Thyroid gland (tissue), 4 donors: ENCODE data around the gene ATF6. TPM values are rescaled to one million over a fixed set of nuclear protein-coding genes. Genes with fewer than 3 reads are reported as not detected.

Source experiments
- DNase-seq, 2 donors: peaks; one replicate each; pipeline ENCODE4 v3.0.0-alpha.2; 2019
- H3K27ac ChIP-seq, 3 donors: fragments of 200-600 bp; sonication (generic); 1 replicate in 2 of 3; 2 replicates in 1 of 3; pipeline ENCODE4 v1.5.1; 2016 to 2019; ENCODE audit warnings: mild to moderate bottlenecking in 1 of 3, moderate library complexity in 1 of 3
- H3K27me3 ChIP-seq: fragments of 200-600 bp; sonication (generic); one replicate; pipeline ENCODE4 v1.5.1; 2019
- H3K36me3 ChIP-seq, 2 donors: fragments of 200-600 bp; sonication (generic); one replicate each; pipeline ENCODE4 v1.5.1; 2016 to 2019
- H3K4me1 ChIP-seq, 2 donors: fragments of 200-600 bp; sonication (generic); one replicate each; pipeline ENCODE4 v1.5.1; 2017 to 2019
- H3K4me3 ChIP-seq, 3 donors: fragments of 200-600 bp; sonication (generic); replicated peaks in 1 of 3; 1 replicate in 2 of 3; 2 replicates in 1 of 3; pipeline ENCODE4 v1.5.1; 2016; ENCODE audit warnings: mild to moderate bottlenecking in 1 of 3
- H3K9me3 ChIP-seq: fragments of 200-600 bp; sonication (generic); one replicate; pipeline ENCODE4 v1.5.1; 2017
- CTCF ChIP-seq, 6 experiments: fragments of 200-600 bp in 3 of 6; fragments of 450-650 bp in 3 of 6; sonication (generic) in 3 of 6; IDR thresholded peaks; one replicate each; pipeline ENCODE4 v1.5.1; 2016 to 2019; ENCODE audit warnings: antibody characterized with exemption in 6 of 6, mild to moderate bottlenecking in 2 of 6, inconsistent platforms in 1 of 6, moderate library complexity in 1 of 6
- POLR2A ChIP-seq, 2 donors: fragments of 450-650 bp; IDR thresholded peaks; one replicate each; pipeline ENCODE4 v1.6.1; 2017; ENCODE audit warnings: antibody characterized with exemption in 2 of 2, mild to moderate bottlenecking in 2 of 2, moderate library complexity in 1 of 2
- WGBS, 2 donors: methylation state at CpG; one replicate each; pipeline ENCODE4 v1.1.5; 2017; 5-methylcytosine and 5-hydroxymethylcytosine counted together
- intact Hi-C: fragments of 100-400 bp; cut with DNase I; formaldehyde crosslinking; loops from one replicate; pipeline ENCODE4 v1.15.1; 2023
- total RNA-seq, 4 donors: library from RNA; depleted of rRNA; stranded (reverse); fragments of >200 nt; gene quantifications; one replicate each; pipeline ENCODE4 v1.2.3, GENCODE V29; 2016

ATF6 gene
- total RNA-seq, 4 donors from 2014 or later: 35.8 to 45.6 (median 38.7) TPM

DNA sequence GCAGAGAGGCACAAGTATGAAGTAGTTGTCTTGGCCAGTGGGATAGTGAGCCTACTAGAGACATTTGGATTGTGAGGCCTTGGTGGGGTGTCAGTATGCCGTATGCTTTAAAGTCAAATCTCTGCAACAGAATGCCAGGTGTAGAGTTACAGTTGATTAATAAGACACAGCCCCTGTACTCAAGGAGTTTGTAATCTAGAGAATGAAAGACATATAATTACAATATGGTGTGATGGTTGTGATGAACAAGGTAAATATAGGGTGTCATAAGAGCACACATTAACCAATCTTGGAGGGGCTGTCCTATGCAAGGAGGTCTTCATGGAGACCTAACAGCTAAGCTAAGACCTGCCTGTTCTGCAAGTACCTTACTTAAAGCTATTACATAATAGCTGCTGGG is 113.1 kb downstream of the ATF6 start:
- Histone ChIP-seq H3K4me3 (no peak overlapping the region), H3K9me3 (no peaks in the 10 kb centered on the region), H3K27me3 (no peaks in the 10 kb centered on the region), H3K27ac (no peak overlapping the region), H3K4me1 (peaks cover 0 to 7% of the 10 kb centered on the region in 2 donors), H3K36me3 (no peaks in the 10 kb centered on the region)
- TF ChIP-seq POLR2A (IDR thresholded peaks at IDR 0.05): no peak
- no peak for TF ChIP-seq CTCF (IDR thresholded peaks at IDR 0.05)
- no peak for DNase-seq
- intact Hi-C loops: no loop called here
- 90 to 94% methylated on average over 1 of the region's 1 CpG for WGBS, 2 donors

- Histone ChIP-seq H3K27ac (peak overlapping the region; percentile 13 to 43 (median 38)), H3K4me3 (no peak overlapping the region), H3K4me1 (peaks cover 4 to 20% of the 10 kb centered on the region in 2 donors), H3K36me3 (peaks cover 0 to 4% of the 10 kb centered on the region in 2 donors), H3K27me3 (no peaks in the 10 kb centered on the region), H3K9me3 (no peaks in the 10 kb centered on the region)
- TF ChIP-seq CTCF (IDR thresholded peaks at IDR 0.05): no peak
- no peak for TF ChIP-seq POLR2A (IDR thresholded peaks at IDR 0.05)
- 17 to 44% methylated on average over 2 of the region's 2 CpGs for WGBS, 2 donors
- intact Hi-C loops: no loop called here
- DNase-seq: no peak
These were observed 118.4 kb downstream of the ATF6 start for GRCh38 chr1:161884475-161884874.

DNA sequence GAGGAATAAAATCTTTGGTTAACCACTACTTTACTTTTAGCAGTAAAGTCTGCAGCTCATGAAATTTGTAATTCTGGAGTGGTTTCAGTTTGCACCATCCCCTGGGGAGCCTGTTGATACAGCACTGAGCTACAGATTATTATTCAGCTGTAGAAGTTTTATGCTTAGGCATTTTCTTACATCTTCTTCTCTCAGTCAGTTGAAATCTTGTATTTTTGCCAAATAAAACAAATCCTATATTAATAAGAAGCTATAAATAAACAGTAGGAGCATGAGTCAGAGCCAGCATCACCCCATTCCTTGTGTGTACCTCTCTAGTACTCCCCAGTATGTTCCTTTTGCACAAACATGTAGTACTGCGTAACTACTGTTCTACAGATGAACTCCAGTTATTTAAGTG is 118.9 kb downstream of the ATF6 start:
- no peak overlapping the region for H3K4me3 ChIP-seq
- no peaks in the 10 kb centered on the region for H3K27me3 ChIP-seq
- peaks cover 0 to 4% of the 10 kb centered on the region in 2 donors for H3K36me3 ChIP-seq
- H3K27ac ChIP-seq: peak overlapping the region; percentile 13 to 43 (median 38)
- intact Hi-C loops: no loop called here
- DNase-seq: peak; percentile 13 to 38
- no peaks in the 10 kb centered on the region for H3K9me3 ChIP-seq
- peaks cover 4 to 20% of the 10 kb centered on the region in 2 donors for H3K4me1 ChIP-seq
- WGBS, 2 donors: 82 to 94% methylated on average over 1 of the region's 1 CpG
- no peak for TF ChIP-seq POLR2A (IDR thresholded peaks at IDR 0.05)
- no peak for TF ChIP-seq CTCF (IDR thresholded peaks at IDR 0.05)

DNA sequence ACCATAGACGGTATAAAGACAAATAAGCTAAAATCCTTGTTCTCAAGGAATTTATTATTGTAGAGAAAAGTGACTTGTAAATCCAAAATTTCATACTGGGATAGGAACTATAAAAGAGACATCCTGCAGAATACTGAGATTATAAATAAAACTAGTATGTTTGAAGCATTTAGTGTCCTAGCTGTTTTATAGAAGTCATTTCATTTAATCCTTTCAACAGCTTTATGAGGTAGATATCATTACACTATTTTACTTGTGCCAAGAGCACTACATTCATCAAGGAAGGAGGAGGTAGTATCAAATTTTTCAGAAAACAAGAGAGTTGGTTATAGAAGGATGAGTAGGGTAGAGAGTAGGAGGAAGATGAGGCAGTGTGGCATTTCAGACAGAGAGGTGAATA is 119.6 kb downstream of the ATF6 start:
- H3K36me3 ChIP-seq: peaks cover 0 to 4% of the 10 kb centered on the region in 2 donors
- H3K4me3 ChIP-seq: no peak overlapping the region
- no peaks in the 10 kb centered on the region for H3K27me3 ChIP-seq
- no peak for DNase-seq
- WGBS, 2 donors: 79 to 80% methylated on average over 1 of the region's 1 CpG
- no peak overlapping the region for H3K27ac ChIP-seq
- H3K4me1 ChIP-seq: peaks cover 4 to 20% of the 10 kb centered on the region in 2 donors
- intact Hi-C loops: no loop called here
- H3K9me3 ChIP-seq: no peaks in the 10 kb centered on the region
- no peak for TF ChIP-seq POLR2A (IDR thresholded peaks at IDR 0.05)
- no peak for TF ChIP-seq CTCF (IDR thresholded peaks at IDR 0.05)

DNA sequence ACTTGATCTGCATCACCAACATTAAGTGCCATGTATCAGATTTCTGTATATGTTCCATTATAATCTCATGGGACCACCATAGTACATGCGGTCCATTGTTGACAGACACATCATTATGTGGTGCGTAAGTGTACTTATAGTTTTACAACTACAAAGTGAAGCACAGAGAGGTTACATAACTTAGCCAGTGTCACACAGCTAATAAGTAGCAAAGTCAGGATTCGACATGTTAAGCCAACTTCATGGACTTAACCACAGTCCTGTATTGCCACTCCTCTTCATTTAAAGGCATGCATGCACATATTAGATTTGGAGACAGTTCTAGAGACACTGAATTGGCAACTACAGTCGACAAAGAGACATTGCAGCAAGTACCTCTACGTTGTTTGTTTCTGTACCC is 120.5 kb downstream of the ATF6 start:
- H3K27me3 ChIP-seq: no peaks in the 10 kb centered on the region
- H3K36me3 ChIP-seq: peaks cover 0 to 4% of the 10 kb centered on the region in 2 donors
- WGBS, 2 donors: 94 to 98% methylated on average over 5 of the region's 5 CpGs
- no peak for DNase-seq
- intact Hi-C loops: no loop called here
- no peak overlapping the region for H3K27ac ChIP-seq
- H3K4me3 ChIP-seq: no peak overlapping the region
- no peak for TF ChIP-seq CTCF (IDR thresholded peaks at IDR 0.05)
- no peak for TF ChIP-seq POLR2A (IDR thresholded peaks at IDR 0.05)
- no peaks in the 10 kb centered on the region for H3K9me3 ChIP-seq
- H3K4me1 ChIP-seq: peaks cover 4 to 20% of the 10 kb centered on the region in 2 donors
